Neutrophil (primary cell): Measurements from ENCODE around the gene TMUB1.

Experiments used
- H3K27ac ChIP-seq: fragments of 200-600 bp; sonication (generic); 2 replicates; pipeline ENCODE4 v1.5.1; 2016; ENCODE audit warnings: mild to moderate bottlenecking, moderate library complexity
- H3K27me3 ChIP-seq: fragments of 200-600 bp; sonication (generic); 2 replicates; pipeline ENCODE4 v1.6.0; 2016; ENCODE audit warnings: mild to moderate bottlenecking
- H3K36me3 ChIP-seq: fragments of 200-600 bp; sonication (generic); 2 replicates; pipeline ENCODE4 v1.5.1; 2017
- H3K4me1 ChIP-seq, 2 experiments: fragments of 200-600 bp in 1 of 2; sonication (generic) in 1 of 2; 1 replicate in 1 of 2; 2 replicates in 1 of 2; pipeline versions ENCODE4 v1.5.1 to v1.6.1; 2013 to 2016; ENCODE audit warnings: low read depth in 1 of 2, low read length in 1 of 2, mild to moderate bottlenecking in 1 of 2, moderate library complexity in 1 of 2; ENCODE audit not compliant: control insufficient read depth in 1 of 2, insufficient read depth in 1 of 2
- H3K4me3 ChIP-seq, 2 experiments: fragments of 200-600 bp in 1 of 2; sonication (generic) in 1 of 2; 1 replicate in 1 of 2; 2 replicates in 1 of 2; pipeline ENCODE4 v1.5.1; 2013 to 2016; ENCODE audit warnings: low read depth in 1 of 2, low read length in 1 of 2, mild to moderate bottlenecking in 1 of 2, moderate library complexity in 1 of 2
- H3K9me3 ChIP-seq: fragments of 200-600 bp; sonication (generic); 2 replicates; pipeline ENCODE4 v1.5.1; 2016
- TF ChIP-seq, protein P1 (sequence below): fragments of 200-600 bp; sonication (generic); IDR thresholded peaks from 2 replicates; pipeline ENCODE4 v1.5.1; 2016; ENCODE audit warnings: antibody characterized with exemption

TMUB1 gene

GRCh38 chr7:151075662-151075971 is 7.7 kb downstream of the TMUB1 start:
- TF ChIP-seq, protein P1, sequence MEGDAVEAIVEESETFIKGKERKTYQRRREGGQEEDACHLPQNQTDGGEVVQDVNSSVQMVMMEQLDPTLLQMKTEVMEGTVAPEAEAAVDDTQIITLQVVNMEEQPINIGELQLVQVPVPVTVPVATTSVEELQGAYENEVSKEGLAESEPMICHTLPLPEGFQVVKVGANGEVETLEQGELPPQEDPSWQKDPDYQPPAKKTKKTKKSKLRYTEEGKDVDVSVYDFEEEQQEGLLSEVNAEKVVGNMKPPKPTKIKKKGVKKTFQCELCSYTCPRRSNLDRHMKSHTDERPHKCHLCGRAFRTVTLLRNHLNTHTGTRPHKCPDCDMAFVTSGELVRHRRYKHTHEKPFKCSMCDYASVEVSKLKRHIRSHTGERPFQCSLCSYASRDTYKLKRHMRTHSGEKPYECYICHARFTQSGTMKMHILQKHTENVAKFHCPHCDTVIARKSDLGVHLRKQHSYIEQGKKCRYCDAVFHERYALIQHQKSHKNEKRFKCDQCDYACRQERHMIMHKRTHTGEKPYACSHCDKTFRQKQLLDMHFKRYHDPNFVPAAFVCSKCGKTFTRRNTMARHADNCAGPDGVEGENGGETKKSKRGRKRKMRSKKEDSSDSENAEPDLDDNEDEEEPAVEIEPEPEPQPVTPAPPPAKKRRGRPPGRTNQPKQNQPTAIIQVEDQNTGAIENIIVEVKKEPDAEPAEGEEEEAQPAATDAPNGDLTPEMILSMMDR: no peak
- H3K4me3 ChIP-seq: no peak overlapping the region
- H3K9me3 ChIP-seq: no peaks in the 10 kb centered on the region
- no peaks in the 10 kb centered on the region for H3K27me3 ChIP-seq
- H3K36me3 ChIP-seq: peaks cover 69% of the 10 kb centered on the region
- H3K27ac ChIP-seq: no peak overlapping the region
- peaks cover 11 to 15% of the 10 kb centered on the region in 2 experiments for H3K4me1 ChIP-seq

DNA sequence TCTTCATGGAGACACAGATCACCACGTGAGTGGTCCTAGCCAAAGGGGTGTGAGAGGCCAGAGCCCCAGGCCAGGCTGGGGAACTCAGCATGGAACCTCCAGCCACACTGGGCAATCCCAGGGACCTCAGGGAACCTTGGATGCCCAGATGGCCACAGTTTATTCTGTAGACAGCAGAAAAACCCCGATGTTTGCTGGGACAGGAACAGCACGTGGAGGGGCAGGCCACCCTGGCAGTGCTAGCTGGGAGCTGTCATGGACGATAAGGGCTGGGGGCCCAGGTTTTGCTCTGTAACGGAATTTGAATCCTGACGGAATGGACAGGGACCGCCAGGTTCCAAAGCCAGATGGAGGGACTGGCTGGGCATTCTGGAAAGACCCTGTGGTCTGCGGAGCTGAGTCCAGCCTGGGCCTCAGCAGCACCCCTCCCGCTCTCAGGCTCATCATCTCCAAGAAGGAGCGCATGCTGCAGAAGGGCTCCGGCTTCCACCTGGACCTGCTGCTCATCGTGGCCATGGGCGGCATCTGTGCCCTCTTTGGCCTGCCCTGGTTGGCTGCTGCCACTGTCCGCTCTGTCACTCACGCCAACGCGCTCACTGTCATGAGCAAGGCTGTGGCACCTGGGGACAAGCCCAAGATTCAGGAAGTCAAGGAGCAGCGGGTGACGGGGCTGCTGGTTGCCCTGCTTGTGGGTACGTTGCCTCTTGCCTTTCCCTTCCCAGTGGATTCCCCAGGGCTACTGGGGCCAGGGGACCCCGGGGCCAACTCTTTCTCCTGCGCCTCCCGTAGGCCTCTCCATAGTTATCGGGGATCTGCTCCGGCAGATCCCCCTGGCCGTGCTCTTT is 8.3 kb downstream of the TMUB1 start:
- peaks cover 75% of the 10 kb centered on the region for H3K36me3 ChIP-seq
- H3K4me3 ChIP-seq: no peak overlapping the region
- no peak overlapping the region for H3K27ac ChIP-seq
- TF ChIP-seq, protein P1: no peak
- no peaks in the 10 kb centered on the region for H3K27me3 ChIP-seq
- H3K4me1 ChIP-seq: peaks cover 8 to 9% of the 10 kb centered on the region in 2 experiments
- no peaks in the 10 kb centered on the region for H3K9me3 ChIP-seq

- Histone ChIP-seq H3K4me3 (no peak overlapping the region), H3K9me3 (no peaks in the 10 kb centered on the region), H3K4me1 (no peaks in the 10 kb centered on the region), H3K36me3 (peaks cover 85% of the 10 kb centered on the region), H3K27ac (no peak overlapping the region), H3K27me3 (no peaks in the 10 kb centered on the region)
- TF ChIP-seq, protein P1: no peak
These were observed 9.3 kb downstream of the TMUB1 start for GRCh38 chr7:151073990-151074389.

DNA sequence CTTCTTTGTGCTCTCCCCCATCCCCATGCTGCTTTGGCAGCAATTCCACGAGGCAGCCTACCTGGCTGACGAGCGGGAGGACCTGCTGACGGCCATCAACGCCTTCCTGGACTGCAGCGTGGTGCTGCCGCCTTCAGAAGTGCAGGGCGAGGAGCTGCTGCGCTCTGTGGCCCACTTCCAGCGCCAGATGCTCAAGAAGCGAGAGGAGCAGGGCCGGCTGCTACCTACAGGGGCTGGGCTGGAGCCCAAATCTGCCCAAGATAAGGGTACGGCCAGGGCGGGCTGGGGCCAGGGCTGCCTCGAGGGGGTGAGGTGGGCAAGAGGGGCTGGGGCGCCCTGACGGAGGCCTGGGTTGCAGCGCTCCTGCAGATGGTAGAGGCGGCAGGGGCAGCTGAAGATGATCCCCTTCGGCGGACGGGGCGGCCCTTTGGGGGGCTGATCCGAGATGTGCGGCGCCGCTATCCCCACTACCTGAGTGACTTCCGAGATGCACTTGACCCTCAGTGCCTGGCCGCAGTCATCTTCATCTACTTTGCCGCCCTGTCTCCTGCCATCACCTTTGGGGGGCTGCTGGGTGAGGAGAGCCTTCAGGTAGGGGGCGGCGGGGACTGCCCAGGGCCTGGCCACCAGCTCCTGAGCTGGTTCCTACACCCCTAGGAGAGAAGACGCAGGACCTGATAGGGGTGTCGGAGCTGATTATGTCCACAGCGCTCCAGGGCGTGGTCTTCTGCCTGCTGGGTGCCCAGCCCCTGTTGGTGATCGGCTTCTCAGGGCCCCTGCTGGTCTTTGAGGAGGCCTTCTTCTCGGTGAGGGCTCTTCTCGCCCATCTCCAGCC is 12.0 kb downstream of the TMUB1 start:
- H3K9me3 ChIP-seq: no peaks in the 10 kb centered on the region
- no peak overlapping the region for H3K4me3 ChIP-seq
- H3K4me1 ChIP-seq: no peaks in the 10 kb centered on the region
- TF ChIP-seq, protein P1: no peak
- peaks cover 99% of the 10 kb centered on the region for H3K36me3 ChIP-seq
- no peaks in the 10 kb centered on the region for H3K27me3 ChIP-seq
- no peak overlapping the region for H3K27ac ChIP-seq

DNA sequence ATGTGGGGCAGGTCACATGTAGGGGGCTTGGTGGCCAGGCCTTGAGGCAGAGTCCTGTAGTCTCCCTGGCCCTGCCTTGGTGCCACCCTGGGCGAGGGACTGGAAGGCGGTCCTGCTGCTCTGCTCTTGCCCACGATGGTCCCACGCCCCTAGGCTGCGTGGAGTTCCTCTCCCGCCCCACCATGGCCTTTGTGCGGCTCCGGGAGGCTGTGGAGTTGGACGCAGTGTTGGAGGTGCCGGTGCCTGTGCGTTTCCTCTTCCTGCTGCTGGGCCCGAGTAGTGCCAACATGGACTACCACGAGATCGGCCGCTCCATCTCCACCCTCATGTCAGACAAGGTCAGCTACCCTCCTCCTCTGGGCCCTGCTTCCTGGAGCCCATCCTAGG is 12.7 kb downstream of the TMUB1 start:
- no peaks in the 10 kb centered on the region for H3K4me1 ChIP-seq
- no peak overlapping the region for H3K27ac ChIP-seq
- TF ChIP-seq, protein P1: no peak
- H3K27me3 ChIP-seq: no peaks in the 10 kb centered on the region
- H3K9me3 ChIP-seq: no peaks in the 10 kb centered on the region
- H3K4me3 ChIP-seq: no peak overlapping the region
- H3K36me3 ChIP-seq: peaks cover 99% of the 10 kb centered on the region
